Bronchial epithelial cell (primary cell): ENCODE measurements around the gene UBA1. TPM values are rescaled to one million over a fixed set of nuclear protein-coding genes. Genes with fewer than 3 reads are reported as not detected.

ENCODE experiments used
- DNase-seq: peaks from one replicate; pipeline ENCODE4 v3.0.0-alpha.2; 2010; ENCODE audit warnings: low read depth
- FAIRE-seq: peaks from 2 replicates; lab custom pipeline; 2011; peaks lifted over from hg19 to GRCh38; lab: Jason Lieb, UNC
- H3K27me3 ChIP-seq: 2 replicates; pipeline ENCODE4 v1.5.1; 2011; ENCODE audit warnings: low read length; ENCODE audit not compliant: control insufficient read depth, insufficient read depth
- H3K36me3 ChIP-seq: 2 replicates; pipeline ENCODE4 v1.5.1; 2011; ENCODE audit warnings: low read length; ENCODE audit not compliant: control insufficient read depth, insufficient read depth
- H3K4me3 ChIP-seq: 2 replicates; pipeline ENCODE4 v1.5.1; 2011; ENCODE audit warnings: mild to moderate bottlenecking, low read depth, low read length, control low read depth
- total RNA-seq: library from RNA; depleted of rRNA; stranded (reverse); fragments of >200 nt; gene quantifications from 2 replicates; pipeline ENCODE4 v1.2.1, GENCODE V29; 2014
- TF ChIP-seq, protein P1 (sequence below): IDR thresholded peaks from 2 replicates; pipeline ENCODE4 v1.5.1; 2011; ENCODE audit warnings: mild to moderate bottlenecking, moderate library complexity, low read length, control low read depth, inconsistent platforms; ENCODE audit not compliant: insufficient read depth, severe bottlenecking

UBA1 gene
- total RNA-seq, 1 donor from 2014 or later: 87.4 TPM

DNA sequence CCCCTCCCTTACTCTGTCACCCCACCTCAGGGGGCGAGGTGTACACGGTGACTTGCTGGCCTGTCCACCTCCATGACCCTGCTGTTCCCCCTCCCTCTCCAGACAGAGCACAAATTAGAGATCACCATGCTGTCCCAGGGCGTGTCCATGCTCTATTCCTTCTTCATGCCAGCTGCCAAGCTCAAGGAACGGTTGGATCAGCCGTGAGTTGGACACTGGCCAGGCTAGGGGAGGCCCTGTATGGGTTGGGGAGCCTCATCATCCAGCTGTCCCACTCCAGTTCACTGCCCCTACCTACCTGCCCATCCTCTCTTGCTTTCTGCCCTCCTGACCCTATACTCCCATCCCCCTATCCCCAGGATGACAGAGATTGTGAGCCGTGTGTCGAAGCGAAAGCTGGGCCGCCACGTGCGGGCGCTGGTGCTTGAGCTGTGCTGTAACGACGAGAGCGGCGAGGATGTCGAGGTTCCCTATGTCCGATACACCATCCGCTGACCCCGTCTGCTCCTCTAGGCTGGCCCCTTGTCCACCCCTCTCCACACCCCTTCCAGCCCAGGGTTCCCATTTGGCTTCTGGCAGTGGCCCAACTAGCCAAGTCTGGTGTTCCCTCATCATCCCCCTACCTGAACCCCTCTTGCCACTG, 20.9 kb downstream of the UBA1 start:
- FAIRE-seq (no peak), DNase-seq (no peak)
- TF ChIP-seq, protein P1, sequence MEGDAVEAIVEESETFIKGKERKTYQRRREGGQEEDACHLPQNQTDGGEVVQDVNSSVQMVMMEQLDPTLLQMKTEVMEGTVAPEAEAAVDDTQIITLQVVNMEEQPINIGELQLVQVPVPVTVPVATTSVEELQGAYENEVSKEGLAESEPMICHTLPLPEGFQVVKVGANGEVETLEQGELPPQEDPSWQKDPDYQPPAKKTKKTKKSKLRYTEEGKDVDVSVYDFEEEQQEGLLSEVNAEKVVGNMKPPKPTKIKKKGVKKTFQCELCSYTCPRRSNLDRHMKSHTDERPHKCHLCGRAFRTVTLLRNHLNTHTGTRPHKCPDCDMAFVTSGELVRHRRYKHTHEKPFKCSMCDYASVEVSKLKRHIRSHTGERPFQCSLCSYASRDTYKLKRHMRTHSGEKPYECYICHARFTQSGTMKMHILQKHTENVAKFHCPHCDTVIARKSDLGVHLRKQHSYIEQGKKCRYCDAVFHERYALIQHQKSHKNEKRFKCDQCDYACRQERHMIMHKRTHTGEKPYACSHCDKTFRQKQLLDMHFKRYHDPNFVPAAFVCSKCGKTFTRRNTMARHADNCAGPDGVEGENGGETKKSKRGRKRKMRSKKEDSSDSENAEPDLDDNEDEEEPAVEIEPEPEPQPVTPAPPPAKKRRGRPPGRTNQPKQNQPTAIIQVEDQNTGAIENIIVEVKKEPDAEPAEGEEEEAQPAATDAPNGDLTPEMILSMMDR: no peak
- Histone ChIP-seq H3K27me3 (no peaks in the 10 kb centered on the region), H3K4me3 (no peak overlapping the region), H3K36me3 (peaks cover 12% of the 10 kb centered on the region)

DNA sequence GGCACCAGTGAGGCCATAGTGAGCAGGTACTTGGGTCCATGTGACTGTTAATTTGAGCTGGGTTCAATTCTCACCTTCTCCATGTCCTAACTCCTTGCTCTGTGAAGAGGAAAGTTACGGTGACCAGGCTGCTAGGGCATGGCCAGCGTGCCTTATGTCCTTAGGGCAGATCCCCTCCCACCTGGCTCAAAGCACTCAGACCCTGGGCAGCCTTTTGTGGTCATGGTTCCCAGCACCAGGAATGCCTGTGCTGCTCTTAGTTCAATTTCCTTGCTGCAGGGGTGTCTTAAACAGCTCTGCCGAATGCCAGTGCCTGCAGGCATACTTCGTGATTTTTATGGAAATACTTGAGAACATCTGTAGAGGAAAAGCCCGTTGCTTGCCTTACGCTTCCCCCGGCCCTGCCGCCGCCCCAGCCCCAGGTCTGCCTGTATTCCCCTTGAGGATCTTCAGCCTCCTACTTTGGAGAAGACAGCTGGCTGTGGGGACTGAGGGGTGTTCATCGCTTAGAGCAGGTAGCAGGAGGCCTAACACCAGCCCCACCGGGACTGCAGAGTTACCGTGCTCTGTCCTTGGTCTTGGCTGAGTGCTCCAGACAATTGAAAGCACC, 21.8 kb downstream of the UBA1 start:
- TF ChIP-seq, protein P1: no peak
- no peak overlapping the region for H3K4me3 ChIP-seq
- DNase-seq (no peak), FAIRE-seq (no peak)
- H3K27me3 ChIP-seq: no peaks in the 10 kb centered on the region
- peaks cover 9% of the 10 kb centered on the region for H3K36me3 ChIP-seq

DNA sequence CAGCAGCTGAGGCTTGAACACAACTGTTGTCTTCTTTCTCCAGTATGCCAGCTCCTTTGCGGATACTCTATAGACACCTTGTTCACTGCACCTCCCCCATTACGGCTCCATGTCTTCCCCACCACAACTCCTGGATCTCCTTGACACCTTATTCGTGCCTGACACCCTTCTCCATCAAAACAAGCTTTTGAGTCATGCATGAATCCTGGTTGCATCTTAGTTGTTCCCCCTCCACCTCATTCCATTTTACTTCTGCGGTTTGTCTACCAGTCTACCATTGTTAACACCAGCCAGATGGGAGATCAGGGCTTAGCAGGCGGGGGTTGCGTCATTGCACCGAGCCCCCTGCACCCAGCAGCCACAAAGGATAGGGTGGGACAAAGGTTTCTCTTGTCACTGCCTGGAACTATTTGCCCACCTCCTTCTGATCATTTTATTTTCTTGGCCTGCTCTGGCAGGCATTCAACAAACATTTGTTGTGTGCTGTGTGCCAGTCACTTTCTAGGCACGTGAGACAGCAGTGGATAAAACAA, 22.8 kb downstream of the UBA1 start:
- FAIRE-seq: peak; percentile 94
- no peak overlapping the region for H3K4me3 ChIP-seq
- TF ChIP-seq, protein P1: no peak
- H3K36me3 ChIP-seq: peaks cover 8% of the 10 kb centered on the region
- no peaks in the 10 kb centered on the region for H3K27me3 ChIP-seq
- no peak for DNase-seq

DNA sequence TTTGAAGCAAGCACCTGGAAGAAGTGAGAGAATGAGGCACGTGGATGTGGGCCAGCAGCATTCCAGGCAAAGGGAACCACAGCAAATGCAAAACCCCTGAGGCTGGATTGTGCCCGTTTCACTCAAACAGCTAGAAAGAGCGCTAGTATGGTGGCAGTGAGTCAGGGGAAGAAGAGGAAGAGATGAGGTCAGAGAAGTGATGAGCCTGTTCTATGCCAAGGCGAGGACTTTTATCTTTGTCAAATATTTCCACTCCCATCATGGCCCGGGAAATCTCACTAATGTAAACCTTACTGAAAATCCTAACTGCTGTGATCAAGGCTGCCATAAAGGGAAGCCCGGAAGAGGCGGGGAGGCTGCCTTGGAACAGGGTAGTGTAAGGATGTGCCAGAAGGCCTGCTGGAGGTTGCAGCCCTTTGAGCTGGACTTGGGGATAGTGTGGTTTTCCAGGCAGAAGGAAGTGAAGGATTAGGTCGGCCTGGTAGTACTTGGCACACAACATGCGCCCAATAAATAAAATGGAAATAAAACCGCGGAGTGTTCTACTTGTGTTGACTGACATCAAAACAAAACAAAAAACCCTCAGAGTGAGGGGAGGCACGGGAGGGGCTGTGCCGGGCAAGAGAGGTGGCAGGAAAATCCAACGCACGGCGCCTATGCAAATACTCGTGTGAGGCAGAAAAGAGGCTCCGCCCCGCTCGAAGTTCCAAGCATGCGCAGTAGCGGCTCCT, 23.7 kb downstream of the UBA1 start:
- DNase-seq: peak; percentile 83
- no peak for FAIRE-seq
- TF ChIP-seq, protein P1: no peak
- Histone ChIP-seq H3K4me3 (peak overlapping the region; percentile 20), H3K27me3 (no peaks in the 10 kb centered on the region), H3K36me3 (peaks cover 8% of the 10 kb centered on the region)

DNA sequence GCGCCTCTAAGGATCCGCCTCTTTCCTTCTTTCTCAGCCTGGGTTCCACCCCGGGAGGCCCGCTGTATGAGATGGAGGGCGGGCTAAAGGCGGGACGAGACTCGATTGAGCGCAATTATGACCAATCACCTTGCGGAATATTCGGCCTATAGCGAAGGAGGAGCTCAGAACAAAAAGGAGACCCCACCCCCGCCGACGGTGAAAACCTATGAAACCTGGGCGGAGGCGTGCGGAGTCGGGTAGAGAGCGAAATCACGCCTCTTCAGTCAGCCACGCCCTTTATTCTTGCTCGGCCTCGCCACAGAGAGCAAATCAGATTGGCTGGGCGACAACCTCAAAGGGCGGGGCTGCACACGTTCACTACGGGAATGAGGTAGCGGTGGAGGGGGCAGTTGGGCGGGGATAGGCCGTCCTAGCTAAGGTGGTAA, 24.2 kb downstream of the UBA1 start:
- DNase-seq (peak; percentile 92), FAIRE-seq (peak; percentile 90)
- peak overlapping the region; percentile 70 for H3K4me3 ChIP-seq
- TF ChIP-seq, protein P1: no peak
- H3K36me3 ChIP-seq: peaks cover 5% of the 10 kb centered on the region
- H3K27me3 ChIP-seq: no peaks in the 10 kb centered on the region
